Activated T-helper 2 cell treated with anti-CD3 and anti-CD28 coated beads, Interferon-gamma antibody, Interleukin-2, Interleukin-4, amounts not matched to agents 10 μg/mL and 5 μg/mL and 100 μg/mL, durations not matched to agents 14 hours and 24 hours and 36 hours (primary cell): ENCODE results near the gene RALA. TPM values are rescaled to one million over a fixed set of nuclear protein-coding genes. Genes with fewer than 3 reads are reported as not detected.

ENCODE experiments used
- DNase-seq: peaks from one replicate; pipeline ENCODE4 v3.0.0; 2021; ENCODE audit warnings: low spot score
- H3K27ac Mint-ChIP-seq: one replicate; pipeline ENCODE4 v1.8.0; 2021; ENCODE audit warnings: mixed read lengths
- H3K27me3 Mint-ChIP-seq: one replicate; pipeline ENCODE4 v1.8.0; 2021; ENCODE audit warnings: low read depth, mixed read lengths
- H3K36me3 Mint-ChIP-seq: one replicate; pipeline ENCODE4 v1.8.0; 2021; ENCODE audit warnings: low read depth, mixed read lengths
- H3K4me1 Mint-ChIP-seq: one replicate; pipeline ENCODE4 v1.8.0; 2021; ENCODE audit warnings: low read depth, mixed read lengths
- H3K4me3 Mint-ChIP-seq: one replicate; pipeline ENCODE4 v1.8.0; 2021; ENCODE audit warnings: low read depth, mild to moderate bottlenecking, moderate library complexity, mixed read lengths
- H3K9me3 Mint-ChIP-seq: one replicate; pipeline ENCODE4 v1.8.0; 2021; ENCODE audit warnings: mixed read lengths
- intact Hi-C: fragments of 100-400 bp; cut with micrococcal nuclease; formaldehyde crosslinking; loops from one replicate; pipeline ENCODE4 v1.15.1; 2023
- total RNA-seq: library from RNA; stranded (reverse); gene quantifications from 2 replicates; pipeline ENCODE4 v1.2.3, GENCODE V29; 2022

The RALA gene
- total RNA-seq, 1 donor from 2014 or later = 35.3 TPM

DNA sequence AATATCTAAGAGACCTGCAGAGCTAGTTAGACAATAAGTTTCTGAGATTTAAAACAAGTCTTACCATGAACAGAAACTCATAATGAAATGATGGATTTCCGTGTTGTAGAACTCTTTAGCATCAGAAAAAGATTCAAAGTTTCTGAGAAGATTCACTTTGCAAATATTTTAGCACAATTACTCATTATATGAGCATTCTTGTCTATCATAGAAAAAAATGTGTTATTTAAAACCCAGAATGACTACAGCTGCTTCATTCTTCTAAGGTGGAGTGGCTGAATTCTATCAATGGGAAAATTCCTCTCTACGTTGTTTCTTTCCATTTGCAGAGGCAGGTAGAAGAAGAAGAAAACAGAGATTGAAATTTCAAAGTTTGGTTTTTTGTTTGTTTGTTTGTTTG lies 21.0 kb upstream of the RALA start:
- H3K4me3 Mint-ChIP-seq = no peak overlapping the region
- no peak overlapping the region for H3K27ac Mint-ChIP-seq
- peaks cover 21% of the 10 kb centered on the region for H3K4me1 Mint-ChIP-seq
- H3K27me3 Mint-ChIP-seq = peaks cover 11% of the 10 kb centered on the region
- peaks cover 4% of the 10 kb centered on the region for H3K9me3 Mint-ChIP-seq
- H3K36me3 Mint-ChIP-seq = no peaks in the 10 kb centered on the region
- intact Hi-C loops = no loop called here
- no peak for DNase-seq

DNA sequence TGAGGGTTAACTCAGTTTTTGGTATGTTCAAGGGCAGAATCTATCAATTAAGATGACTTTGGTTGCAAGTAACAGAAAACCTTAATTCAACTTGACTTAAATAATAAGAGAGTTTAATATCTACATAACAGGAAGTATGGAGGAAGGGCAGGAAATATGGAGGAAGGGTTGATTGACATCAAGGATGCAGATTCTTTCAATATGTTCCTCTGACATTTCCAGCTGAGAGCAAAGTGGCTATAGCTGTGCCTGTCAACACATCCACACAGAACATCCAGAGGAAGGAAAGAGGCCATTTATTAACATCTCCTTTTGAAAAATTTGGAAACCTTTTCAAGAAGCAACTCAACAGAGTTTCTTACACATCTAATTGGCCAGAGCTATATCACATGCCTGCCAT lies 19.4 kb upstream of the RALA start:
- intact Hi-C loops = no loop called here
- Mint-ChIP-seq H3K4me1 (peaks cover 29% of the 10 kb centered on the region), H3K27me3 (peaks cover 12% of the 10 kb centered on the region), H3K9me3 (peaks cover 4% of the 10 kb centered on the region), H3K36me3 (no peaks in the 10 kb centered on the region), H3K27ac (no peak overlapping the region), H3K4me3 (no peak overlapping the region)
- no peak for DNase-seq

DNA sequence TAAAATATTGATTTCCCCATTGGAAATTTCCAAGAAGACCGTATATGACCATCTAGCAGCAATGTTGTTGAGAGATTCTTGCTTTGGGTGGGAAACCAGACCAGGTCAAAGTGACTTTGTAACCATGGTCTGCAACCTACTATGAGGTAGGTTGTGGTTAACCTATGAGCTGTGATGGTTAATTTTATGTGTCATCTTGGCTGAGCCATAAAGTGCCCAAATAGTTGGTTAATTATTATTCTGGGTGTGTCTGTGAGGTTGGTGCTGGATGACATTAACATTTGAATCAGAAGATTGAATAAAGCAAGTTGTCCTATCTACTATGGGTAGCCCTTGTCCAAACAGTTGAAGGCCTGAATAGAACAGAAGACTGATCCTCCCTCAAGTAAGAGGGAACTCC lies 18.3 kb upstream of the RALA start:
- intact Hi-C loops = no loop called here
- DNase-seq = no peak
- Mint-ChIP-seq H3K27me3 (peaks cover 21% of the 10 kb centered on the region), H3K9me3 (peaks cover 4% of the 10 kb centered on the region), H3K36me3 (no peaks in the 10 kb centered on the region), H3K27ac (no peak overlapping the region), H3K4me1 (peaks cover 35% of the 10 kb centered on the region), H3K4me3 (no peak overlapping the region)

DNA sequence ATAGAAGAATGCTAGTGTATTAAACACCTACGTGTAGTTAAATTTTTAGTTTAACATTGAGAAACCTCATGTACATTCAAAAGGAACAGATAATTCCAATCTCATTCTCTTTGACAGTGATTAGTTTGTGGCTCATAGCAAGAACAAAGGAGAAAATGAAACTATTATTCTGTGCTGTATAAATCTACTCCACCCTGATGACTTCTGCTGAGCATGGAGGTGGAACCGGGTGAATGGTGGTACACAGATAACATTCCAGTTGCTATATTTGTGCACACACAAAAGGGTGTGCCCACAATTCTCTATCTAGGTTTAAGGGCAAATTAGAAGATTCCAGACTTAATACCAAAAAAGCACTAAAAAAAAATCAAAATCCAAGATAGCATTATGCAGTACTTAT lies 17.0 kb upstream of the RALA start:
- H3K27ac Mint-ChIP-seq = no peak overlapping the region
- peaks cover 27% of the 10 kb centered on the region for H3K27me3 Mint-ChIP-seq
- intact Hi-C loops = no loop called here
- no peak for DNase-seq
- no peak overlapping the region for H3K4me3 Mint-ChIP-seq
- H3K9me3 Mint-ChIP-seq = peaks cover 4% of the 10 kb centered on the region
- H3K4me1 Mint-ChIP-seq = peaks cover 35% of the 10 kb centered on the region
- H3K36me3 Mint-ChIP-seq = no peaks in the 10 kb centered on the region

DNA sequence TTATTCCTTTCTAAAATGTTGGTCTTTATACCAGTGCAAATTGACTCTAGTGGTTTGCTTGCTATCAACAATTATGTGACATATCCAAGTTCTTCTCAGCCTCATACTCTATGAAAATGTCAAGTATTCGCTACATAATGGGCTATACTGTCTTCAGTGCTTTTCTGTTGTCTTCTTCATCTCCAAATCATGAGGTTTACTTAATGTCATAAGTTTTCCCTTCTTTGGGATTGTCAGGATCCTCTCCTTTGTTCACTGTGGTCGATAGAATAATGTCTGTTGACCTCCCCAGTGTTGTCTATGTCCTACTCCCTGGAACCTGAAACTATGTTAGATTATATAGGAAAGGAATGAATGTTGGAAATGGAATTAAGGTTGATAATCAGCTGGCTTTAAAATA lies 16.4 kb upstream of the RALA start:
- no peak overlapping the region for H3K27ac Mint-ChIP-seq

DNA sequence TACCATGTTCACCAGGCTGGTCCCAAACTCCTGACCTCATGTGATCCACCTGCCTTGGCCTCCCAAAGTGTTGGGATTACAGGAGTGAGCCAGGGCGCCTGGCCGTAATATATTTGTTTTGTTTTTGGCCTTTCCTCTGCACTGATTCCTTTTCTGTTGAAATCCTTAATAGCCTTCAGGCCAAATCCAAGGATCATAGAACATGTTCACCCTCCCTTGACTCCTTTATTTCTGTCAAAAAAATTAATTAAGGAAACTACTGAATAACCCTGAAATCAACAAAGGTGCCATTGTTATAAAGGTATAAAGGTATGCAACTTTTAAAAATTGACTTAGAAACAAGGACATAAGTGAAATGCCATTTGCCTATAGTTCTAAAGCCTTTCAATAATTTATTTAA lies 15.5 kb upstream of the RALA start:
- H3K4me3 Mint-ChIP-seq = no peak overlapping the region
- H3K27ac Mint-ChIP-seq = no peak overlapping the region
- H3K36me3 Mint-ChIP-seq = no peaks in the 10 kb centered on the region
- peaks cover 4% of the 10 kb centered on the region for H3K9me3 Mint-ChIP-seq
- no peak for DNase-seq
- intact Hi-C loops = no loop called here
- H3K4me1 Mint-ChIP-seq = peaks cover 35% of the 10 kb centered on the region
- peaks cover 26% of the 10 kb centered on the region for H3K27me3 Mint-ChIP-seq

More for the DNA sequence above, 16.4 kb upstream of the RALA start:
- H3K4me3 Mint-ChIP-seq = no peak overlapping the region
- H3K36me3 Mint-ChIP-seq = no peaks in the 10 kb centered on the region
- peaks cover 35% of the 10 kb centered on the region for H3K4me1 Mint-ChIP-seq
- H3K9me3 Mint-ChIP-seq = peaks cover 4% of the 10 kb centered on the region
- DNase-seq = no peak
- intact Hi-C loops = no loop called here
- H3K27me3 Mint-ChIP-seq = peaks cover 24% of the 10 kb centered on the region

DNA sequence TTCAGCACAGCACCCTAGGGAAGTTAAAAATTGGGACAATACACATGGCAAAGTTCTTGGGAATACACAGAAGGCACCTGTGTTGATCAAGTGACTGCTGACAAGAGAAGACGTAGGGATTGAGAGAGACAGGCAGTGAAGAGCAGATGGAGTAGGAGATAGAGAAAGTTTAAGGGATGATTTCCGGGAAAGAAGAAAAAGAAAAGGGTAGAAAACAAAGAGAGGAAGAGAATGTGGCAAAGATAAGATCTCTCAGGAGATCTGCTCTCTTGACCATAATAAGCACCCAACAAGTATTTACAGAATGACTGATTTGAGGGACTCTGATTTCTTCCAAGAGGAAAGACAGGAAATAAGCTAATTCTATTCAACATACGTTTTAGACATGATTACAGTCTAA lies 15.1 kb upstream of the RALA start:
- Mint-ChIP-seq H3K36me3 (no peaks in the 10 kb centered on the region), H3K27ac (no peak overlapping the region), H3K4me3 (no peak overlapping the region), H3K9me3 (peaks cover 4% of the 10 kb centered on the region), H3K4me1 (peaks cover 35% of the 10 kb centered on the region), H3K27me3 (peaks cover 28% of the 10 kb centered on the region)
- DNase-seq = no peak
- intact Hi-C loops = no loop called here

DNA sequence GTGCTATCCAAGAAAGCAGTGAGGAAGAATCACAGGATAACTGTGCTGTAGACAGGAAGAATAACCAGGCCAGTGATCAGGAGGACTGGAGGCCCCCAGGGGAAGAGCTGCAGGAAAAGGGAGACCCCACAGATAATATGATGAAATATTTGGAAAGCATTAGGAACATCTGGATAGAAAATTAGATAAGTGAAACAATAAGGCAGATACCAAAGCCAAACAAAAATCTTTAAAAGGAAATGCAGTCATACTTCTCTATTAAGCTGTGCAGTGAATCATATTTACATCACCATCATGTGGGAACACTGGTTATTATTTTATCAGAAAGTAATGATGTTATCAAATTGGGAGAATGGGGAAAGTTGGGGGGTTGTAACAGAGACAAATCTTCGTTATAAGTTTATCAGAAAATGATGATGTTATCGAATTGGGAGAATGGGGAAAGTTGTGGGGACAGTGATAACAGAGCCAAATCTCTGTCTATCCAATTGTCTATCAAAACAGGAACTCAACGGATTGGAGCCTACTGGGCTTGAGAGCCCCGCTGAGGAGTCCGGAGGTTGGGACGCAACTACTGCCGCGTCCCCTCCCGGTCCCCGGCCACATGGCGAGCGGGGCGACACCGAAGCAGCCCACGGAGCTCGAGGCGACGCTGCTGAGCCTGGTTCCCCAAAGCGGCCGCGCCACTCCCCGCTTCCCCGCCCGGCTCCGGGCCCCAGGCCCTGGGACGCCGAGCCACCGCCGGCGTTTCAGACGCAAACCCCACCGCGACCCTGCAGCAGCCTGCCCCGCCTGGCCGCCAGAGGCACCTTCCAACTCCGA lies 14.0 kb upstream of the RALA start:
- Mint-ChIP-seq H3K36me3 (no peaks in the 10 kb centered on the region), H3K4me1 (peaks cover 29% of the 10 kb centered on the region), H3K27me3 (peaks cover 24% of the 10 kb centered on the region), H3K9me3 (peaks cover 4% of the 10 kb centered on the region), H3K4me3 (no peak overlapping the region), H3K27ac (no peak overlapping the region)
- intact Hi-C loops = loop anchor here (1.0 kb wide), 1 partner anchor 17 kb away; no protein-coding TSS in a partner anchor
- no peak for DNase-seq

DNA sequence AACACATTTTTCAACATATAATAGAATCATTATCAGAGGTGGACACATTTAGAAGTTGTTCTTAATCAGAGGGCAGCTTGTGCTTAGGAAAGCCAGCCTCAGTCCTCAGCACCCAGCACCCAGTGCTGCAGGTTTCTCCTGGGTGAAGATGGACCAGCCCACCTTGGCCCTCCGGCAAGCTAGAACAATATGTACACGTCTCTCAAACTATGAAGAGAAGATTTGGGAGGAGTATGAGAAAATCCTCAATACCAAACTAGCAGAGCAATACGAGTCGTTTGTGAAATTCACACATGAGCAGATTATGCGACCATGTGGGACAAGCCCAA lies 13.5 kb upstream of the RALA start:
- no peak for DNase-seq
- Mint-ChIP-seq H3K36me3 (no peaks in the 10 kb centered on the region), H3K4me3 (no peak overlapping the region), H3K27ac (no peak overlapping the region), H3K9me3 (peaks cover 4% of the 10 kb centered on the region), H3K27me3 (peaks cover 24% of the 10 kb centered on the region), H3K4me1 (peaks cover 27% of the 10 kb centered on the region)
- intact Hi-C loops = loop anchor here (1.0 kb wide), 2 partner anchors 9 to 18 kb away; no protein-coding TSS in a partner anchor

DNA sequence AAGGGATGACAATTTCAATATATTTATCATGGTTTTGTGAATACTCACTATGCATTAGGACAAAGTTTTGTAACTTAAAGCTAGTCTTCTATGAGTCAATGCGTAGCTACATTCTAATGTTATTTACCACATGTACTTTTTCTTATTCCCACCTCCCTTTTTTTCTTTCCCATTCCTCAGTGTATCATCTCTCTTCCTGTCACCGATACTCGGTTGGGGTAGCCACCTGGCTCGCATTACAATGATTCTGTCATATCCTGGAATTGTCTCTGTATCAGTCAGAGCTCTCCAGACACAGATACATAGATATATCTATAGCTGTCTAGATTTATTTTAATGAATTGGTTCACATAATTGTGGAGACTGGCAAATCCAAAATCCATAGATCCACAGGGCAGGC lies 9.8 kb upstream of the RALA start:
- Mint-ChIP-seq H3K4me1 (peaks cover 8% of the 10 kb centered on the region), H3K27ac (no peak overlapping the region), H3K9me3 (no peaks in the 10 kb centered on the region), H3K4me3 (no peak overlapping the region), H3K27me3 (peaks cover 32% of the 10 kb centered on the region), H3K36me3 (no peaks in the 10 kb centered on the region)
- DNase-seq = no peak
- intact Hi-C loops = no loop called here

DNA sequence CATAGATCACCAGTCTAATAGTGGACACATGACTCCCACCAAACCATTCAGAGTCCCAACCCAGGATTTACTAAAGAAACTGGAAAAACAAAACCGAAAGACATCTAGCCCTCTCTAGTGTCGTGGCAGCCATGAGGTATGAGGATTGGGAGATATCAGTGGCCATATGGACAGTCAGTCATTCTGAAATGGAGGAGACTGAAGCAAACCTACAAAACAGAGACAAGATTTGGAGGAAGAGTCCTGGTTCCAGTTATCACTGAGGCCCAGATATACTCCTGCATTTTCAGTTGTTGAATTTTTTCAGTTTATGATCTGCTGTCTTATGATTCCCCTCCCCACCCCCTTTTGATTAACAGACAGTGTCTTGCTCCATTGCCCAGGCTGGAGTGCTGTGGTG lies 9.1 kb upstream of the RALA start:
- H3K4me1 Mint-ChIP-seq = peaks cover 2% of the 10 kb centered on the region
- intact Hi-C loops = no loop called here
- H3K9me3 Mint-ChIP-seq = no peaks in the 10 kb centered on the region
- no peak overlapping the region for H3K27ac Mint-ChIP-seq
- H3K27me3 Mint-ChIP-seq = peaks cover 32% of the 10 kb centered on the region
- DNase-seq = no peak
- no peaks in the 10 kb centered on the region for H3K36me3 Mint-ChIP-seq
- no peak overlapping the region for H3K4me3 Mint-ChIP-seq

DNA sequence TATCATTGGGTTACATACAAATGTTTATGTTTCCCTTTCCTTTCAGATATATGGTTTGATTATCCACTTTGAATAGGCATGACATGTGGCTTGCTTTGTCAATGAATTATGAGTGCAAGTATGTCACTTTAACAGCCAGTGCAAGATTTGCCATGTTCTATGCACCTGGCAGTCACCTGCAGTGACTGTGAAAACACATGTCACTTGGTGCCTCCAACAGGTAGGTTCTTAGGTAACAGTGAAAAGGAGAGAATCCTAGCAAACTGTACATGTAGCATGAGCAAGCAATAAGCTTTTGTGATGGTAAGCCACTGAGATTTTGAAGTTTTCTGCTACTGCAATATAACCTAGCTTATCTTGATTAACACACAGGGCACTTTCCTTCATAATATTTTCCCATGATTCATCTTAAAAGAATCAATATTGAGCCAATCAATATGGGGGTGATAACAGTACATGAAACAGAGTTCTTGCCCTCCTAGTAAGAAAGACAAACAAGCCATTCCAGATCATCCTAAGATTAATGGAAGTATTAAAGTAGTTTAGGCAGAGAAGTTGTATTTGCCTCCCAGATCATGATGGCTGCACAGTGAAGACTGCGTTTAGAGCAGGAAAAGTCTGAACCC lies 7.9 kb upstream of the RALA start:
- no peaks in the 10 kb centered on the region for H3K4me1 Mint-ChIP-seq
- intact Hi-C loops = no loop called here
- no peak overlapping the region for H3K4me3 Mint-ChIP-seq
- no peaks in the 10 kb centered on the region for H3K9me3 Mint-ChIP-seq
- no peak for DNase-seq
- no peaks in the 10 kb centered on the region for H3K36me3 Mint-ChIP-seq
- H3K27me3 Mint-ChIP-seq = peaks cover 23% of the 10 kb centered on the region
- H3K27ac Mint-ChIP-seq = no peak overlapping the region

DNA sequence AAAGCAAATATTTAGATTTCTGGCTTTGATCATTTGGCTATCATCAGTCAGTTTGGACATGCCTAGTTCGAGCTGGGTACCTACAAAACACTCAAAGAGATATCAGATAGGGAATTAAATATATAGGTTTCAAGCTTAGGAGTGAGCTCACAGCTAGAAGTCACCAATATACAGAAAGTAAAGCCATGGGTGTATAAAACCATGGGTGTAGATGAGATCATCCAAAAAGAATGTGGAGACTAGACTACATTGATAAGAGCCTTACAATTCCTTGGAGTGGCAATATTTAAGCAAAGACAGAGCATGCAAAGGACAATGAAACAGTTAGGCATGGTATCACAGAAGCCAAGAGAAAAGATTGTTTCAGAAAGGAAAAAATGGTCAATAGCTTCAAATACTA lies 7.2 kb upstream of the RALA start:
- no peak for DNase-seq
- intact Hi-C loops = no loop called here

More for the DNA sequence above, 7.2 kb upstream of the RALA start:
- H3K27ac Mint-ChIP-seq = no peak overlapping the region
- no peak overlapping the region for H3K4me3 Mint-ChIP-seq
- no peaks in the 10 kb centered on the region for H3K9me3 Mint-ChIP-seq
- H3K4me1 Mint-ChIP-seq = no peaks in the 10 kb centered on the region
- H3K27me3 Mint-ChIP-seq = peaks cover 20% of the 10 kb centered on the region
- no peaks in the 10 kb centered on the region for H3K36me3 Mint-ChIP-seq
